Spinal cord (tissue), 4 donors: ENCODE measurements around the gene LRRC27. TPM values are rescaled to one million over a fixed set of nuclear protein-coding genes. Genes with fewer than 3 reads are reported as not detected.

ENCODE experiments used
- polyA plus RNA-seq, 2 donors: library from polyadenylated mRNA; unstranded; fragments of 120-200 nt; gene quantifications; one replicate each; pipeline ENCODE4 v1.2.1, GENCODE V29; 2013; ENCODE audit not compliant: insufficient read length in 2 of 2
- total RNA-seq, 2 donors: library from RNA; depleted of rRNA in 1 of 2; stranded (reverse); fragments of 120-200 nt in 1 of 2; fragments of >200 nt in 1 of 2; gene quantifications; one replicate each; pipeline versions ENCODE4 v1.2.3 to v1.2.4, GENCODE V29; 2013 to 2014

The LRRC27 gene
- total and polyA plus RNA-seq, 4 donors: 19.5 to 31.2 (median 26.5) TPM

Other genes starting within 250 kb of the LRRC27 start
- gene DPYSL4, start 145.2 kb upstream of the LRRC27 start, total RNA-seq: 10 to 100 TPM; 21.3 to 22.1 TPM
- 10 to 100 TPM; 96.1 to 97.6 TPM for gene DPYSL4, start 145.2 kb upstream of the LRRC27 start, polyA plus RNA-seq
- 10 to 100 TPM; 14.5 to 16.9 TPM for gene STK32C, start 24.2 kb upstream of the LRRC27 start, total RNA-seq
- 10 to 100 TPM; 39.2 to 41.6 TPM for gene STK32C, start 24.2 kb upstream of the LRRC27 start, polyA plus RNA-seq
- 10 to 100 TPM in 1 of 2 donors, 1 to 10 TPM in 1; 4.8 to 10.5 TPM for gene PWWP2B, start 65.0 kb downstream of the LRRC27 start, total RNA-seq
- gene PWWP2B, start 65.0 kb downstream of the LRRC27 start, polyA plus RNA-seq: 10 to 100 TPM; 10.2 to 12.0 TPM
- 10 to 100 TPM; 34.7 to 43.5 TPM for gene INPP5A, start 205.6 kb downstream of the LRRC27 start, total RNA-seq
- 10 to 100 TPM; 40.5 to 42.0 TPM for gene INPP5A, start 205.6 kb downstream of the LRRC27 start, polyA plus RNA-seq